ENCODE data around the gene PARP9. TPM values are rescaled to one million over a fixed set of nuclear protein-coding genes. Genes with fewer than 3 reads are reported as not detected.
A peak's percentile ranks its signal among the peaks of the same experiment; 100 is the strongest.
"Not testable (repeated sequence)": the region's sequence is repeated elsewhere in the genome, so short reads cannot be mapped to it uniquely, and the experiment has no call there.

Gene PARP9
- total RNA-seq, 2 experiments from 2014 or later, result 0.57 to 1.4 TPM

DNA sequence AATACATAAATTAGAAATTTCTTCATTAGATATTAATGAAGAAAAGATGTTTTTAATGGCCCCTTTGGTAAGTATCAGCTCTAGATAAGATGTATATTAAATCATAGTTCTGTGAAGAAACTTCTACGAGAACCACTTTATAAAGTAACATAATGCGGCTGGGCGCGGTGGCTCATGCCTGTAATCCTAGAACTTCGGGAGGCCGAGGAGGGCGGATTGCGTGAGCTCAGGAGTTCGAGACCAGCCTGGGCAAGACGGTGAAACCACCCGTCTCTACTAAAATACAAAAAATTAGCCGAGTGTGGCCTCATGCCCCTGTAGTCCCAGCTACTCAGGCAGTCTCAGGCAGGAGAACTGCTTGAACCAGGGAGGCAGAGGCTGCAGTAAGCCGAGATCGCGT, 51.8 kb downstream of the PARP9 start:
- no peaks in the 10 kb centered on the region for H3K9me2 ChIP-seq (ENCODE audit: insufficient read depth, low read length)
- BruUV-seq (replicated peaks), result no TSS peak
- 0 out of 2 replicates have a peak overlapping the region, but pooled peaks have one; percentile 0 for H3K4me2 ChIP-seq (ENCODE audit: low read length)
- peaks cover 32% of the 10 kb centered on the region for H3K36me3 ChIP-seq (ENCODE audit: insufficient read depth, low read length)
- intact Hi-C loops (cut with micrococcal nuclease; ENCODE audit: unreplicated experiment), result loop anchor here (5.0 to 10.0 kb wide), 3 partner anchors 95 to 1073 kb away; partner anchors contain the start of genes FAM162A, HACD2, MIX23 and WDR5B
- H4K20me1 ChIP-seq (ENCODE audit: insufficient read depth, low read length), result peaks cover 43% of the 10 kb centered on the region
- POLR2A ChIA-PET, result no interaction called here
- TF ChIP-seq, protein P1, sequence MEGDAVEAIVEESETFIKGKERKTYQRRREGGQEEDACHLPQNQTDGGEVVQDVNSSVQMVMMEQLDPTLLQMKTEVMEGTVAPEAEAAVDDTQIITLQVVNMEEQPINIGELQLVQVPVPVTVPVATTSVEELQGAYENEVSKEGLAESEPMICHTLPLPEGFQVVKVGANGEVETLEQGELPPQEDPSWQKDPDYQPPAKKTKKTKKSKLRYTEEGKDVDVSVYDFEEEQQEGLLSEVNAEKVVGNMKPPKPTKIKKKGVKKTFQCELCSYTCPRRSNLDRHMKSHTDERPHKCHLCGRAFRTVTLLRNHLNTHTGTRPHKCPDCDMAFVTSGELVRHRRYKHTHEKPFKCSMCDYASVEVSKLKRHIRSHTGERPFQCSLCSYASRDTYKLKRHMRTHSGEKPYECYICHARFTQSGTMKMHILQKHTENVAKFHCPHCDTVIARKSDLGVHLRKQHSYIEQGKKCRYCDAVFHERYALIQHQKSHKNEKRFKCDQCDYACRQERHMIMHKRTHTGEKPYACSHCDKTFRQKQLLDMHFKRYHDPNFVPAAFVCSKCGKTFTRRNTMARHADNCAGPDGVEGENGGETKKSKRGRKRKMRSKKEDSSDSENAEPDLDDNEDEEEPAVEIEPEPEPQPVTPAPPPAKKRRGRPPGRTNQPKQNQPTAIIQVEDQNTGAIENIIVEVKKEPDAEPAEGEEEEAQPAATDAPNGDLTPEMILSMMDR (conservative IDR thresholded peaks at IDR 0.05; ENCODE audit: low read length), result no peak
- no peak overlapping the region for H2AFZ ChIP-seq (ENCODE audit: low read length)
- no peak for DNase-seq (ENCODE audit: low spot score)
- peaks cover 68% of the 10 kb centered on the region for H3K79me2 ChIP-seq (ENCODE audit: insufficient read depth, low read depth, low read length)
- no peak overlapping the region for H3K4me3 ChIP-seq (ENCODE audit: low read depth, low read length, poor library complexity, severe bottlenecking)
- CTCF ChIA-PET (ENCODE audit: unreplicated experiment), result no interaction called here
- H3K9me3 ChIP-seq (ENCODE audit: low read length), result no peaks in the 10 kb centered on the region; the same call in 1 of the 2 replicates
- H3K27ac ChIP-seq (ENCODE audit: low read depth, low read length, poor library complexity, severe bottlenecking), result no peak overlapping the region
- peaks cover 25% of the 10 kb centered on the region for H3K4me1 ChIP-seq (ENCODE audit: insufficient read depth, low read length, poor library complexity, severe bottlenecking)

DNA sequence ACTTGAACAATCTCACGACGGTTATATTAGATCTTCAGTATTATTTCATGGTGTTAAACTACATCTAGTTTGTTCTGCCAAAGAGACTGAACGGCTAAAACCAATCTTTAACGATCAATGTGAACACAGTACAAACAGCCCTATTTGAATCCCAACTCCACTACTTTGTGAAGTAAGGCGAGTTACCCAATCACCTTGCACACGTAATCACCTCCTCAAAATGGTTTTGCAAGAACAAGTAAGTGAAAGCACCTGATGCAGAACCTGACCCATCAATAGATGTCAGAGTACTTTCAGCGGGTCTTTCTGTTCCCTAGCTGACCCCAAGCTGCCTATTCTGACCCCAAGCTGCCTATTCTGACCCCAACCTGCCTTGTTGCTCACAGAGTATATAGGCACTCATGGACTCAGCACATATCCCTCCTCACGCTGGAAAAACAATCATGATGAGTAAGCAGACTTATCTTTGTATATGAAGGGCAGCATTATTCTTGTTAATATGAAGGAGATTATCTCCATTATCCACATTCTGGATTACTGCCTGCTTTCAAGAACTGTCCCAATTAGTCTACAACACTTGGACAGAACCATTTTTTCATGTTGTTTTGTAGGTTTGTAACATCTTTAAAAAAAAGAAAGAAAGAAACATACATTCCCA, 53.1 kb downstream of the PARP9 start:
- Histone ChIP-seq H3K27ac (ENCODE audit: low read depth, low read length, poor library complexity, severe bottlenecking) (no peak overlapping the region), H3K4me3 (ENCODE audit: low read depth, low read length, poor library complexity, severe bottlenecking) (no peak overlapping the region), H3K4me2 (ENCODE audit: low read length) (no peak overlapping the region), H4K20me1 (ENCODE audit: insufficient read depth, low read length) (peaks cover 43% of the 10 kb centered on the region), H3K79me2 (ENCODE audit: insufficient read depth, low read depth, low read length) (peaks cover 81% of the 10 kb centered on the region), H3K9me3 (ENCODE audit: low read length) (no peaks in the 10 kb centered on the region; the same call in 1 of the 2 replicates), H3K4me1 (ENCODE audit: insufficient read depth, low read length, poor library complexity, severe bottlenecking) (peaks cover 25% of the 10 kb centered on the region), H3K9me2 (ENCODE audit: insufficient read depth, low read length) (no peaks in the 10 kb centered on the region), H3K36me3 (ENCODE audit: insufficient read depth, low read length) (peaks cover 42% of the 10 kb centered on the region), H2AFZ (ENCODE audit: low read length) (no peak overlapping the region)
- TF ChIP-seq, protein P1 (conservative IDR thresholded peaks at IDR 0.05; ENCODE audit: low read length), result no peak
- no peak for TF ChIP-seq EZH2phosphoT487 (IDR thresholded peaks at IDR 0.05; ENCODE audit: borderline replicate concordance, low read depth, low read length)
- CTCF ChIA-PET (ENCODE audit: unreplicated experiment), result no interaction called here
- POLR2A ChIA-PET, result no interaction called here
- no peak for DNase-seq (ENCODE audit: low spot score)
- no TSS peak for BruUV-seq (replicated peaks)
- intact Hi-C loops (cut with micrococcal nuclease; ENCODE audit: unreplicated experiment), result loop anchor here (5.0 to 10.0 kb wide), 3 partner anchors 94 to 1074 kb away; partner anchors contain the start of genes FAM162A, HACD2, MIX23 and WDR5B

DNA sequence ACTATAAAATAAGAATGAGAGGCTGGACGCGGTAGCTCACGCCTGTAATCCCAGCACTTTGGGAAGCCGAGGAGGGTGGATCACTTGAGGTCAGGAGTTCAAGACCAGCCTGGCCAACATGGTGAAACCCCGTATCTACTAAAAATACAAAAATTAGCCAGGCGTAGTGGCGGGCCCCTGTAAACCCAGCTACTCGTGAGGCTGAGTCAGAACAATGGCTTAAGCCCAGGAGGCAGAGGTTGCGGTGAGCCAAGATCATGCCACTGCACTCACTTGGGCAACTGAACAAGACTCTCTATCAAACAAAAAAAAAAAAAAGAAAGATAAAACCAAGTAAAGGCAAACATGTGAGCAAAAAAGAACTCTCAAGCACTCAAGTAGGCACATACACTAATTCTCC, 55.2 kb downstream of the PARP9 start:
- Histone ChIP-seq H3K36me3 (ENCODE audit: insufficient read depth, low read length) (peaks cover 55% of the 10 kb centered on the region), H3K79me2 (ENCODE audit: insufficient read depth, low read depth, low read length) (peaks cover 100% of the 10 kb centered on the region), H4K20me1 (ENCODE audit: insufficient read depth, low read length) (peaks cover 42% of the 10 kb centered on the region), H3K4me1 (ENCODE audit: insufficient read depth, low read length, poor library complexity, severe bottlenecking) (peaks cover 20% of the 10 kb centered on the region)
- CTCF ChIA-PET (ENCODE audit: unreplicated experiment); H3K9me2 ChIP-seq (ENCODE audit: insufficient read depth, low read length); BruUV-seq (replicated peaks); H3K4me3 ChIP-seq (ENCODE audit: low read depth, low read length, poor library complexity, severe bottlenecking); DNase-seq (ENCODE audit: low spot score); H3K4me2 ChIP-seq (ENCODE audit: low read length); H2AFZ ChIP-seq (ENCODE audit: low read length); H3K9me3 ChIP-seq (ENCODE audit: low read length); intact Hi-C loops (cut with micrococcal nuclease; ENCODE audit: unreplicated experiment); H3K27ac ChIP-seq (ENCODE audit: low read depth, low read length, poor library complexity, severe bottlenecking): not testable (repeated sequence)
- POLR2A ChIA-PET, result interaction anchor here (1.1 to 1.2 kb wide), 2 partner anchors 10 to 126 kb away, joined by 3 to 4 read pairs; partner anchors contain the start of gene MIX23

All from OCI-LY7 (cell line).